HAP-1 (cell line): Measurements from ENCODE around the gene MCTP1.

Experiments
- DNase-seq, 2 experiments: peaks; one replicate each; pipeline ENCODE4 v3.0.0-alpha.2; 2016 to 2020; ENCODE audit warnings: low spot score in 2 of 2
- H3K27me3 ChIP-seq: fragments of 250-450 bp; sonication (Bioruptor Pico); 2 replicates; pipeline ENCODE4 v1.5.1; 2020; ENCODE audit warnings: low read depth, mild to moderate bottlenecking, moderate library complexity
- H3K36me3 ChIP-seq: fragments of 250-450 bp; sonication (Bioruptor Pico); replicated peaks from 2 replicates; pipeline ENCODE4 v1.5.1; 2020; ENCODE audit warnings: mild to moderate bottlenecking
- H3K4me1 ChIP-seq: fragments of 250-450 bp; sonication (Bioruptor Pico); 2 replicates; pipeline ENCODE4 v1.5.1; 2020; ENCODE audit warnings: mild to moderate bottlenecking
- H3K4me3 ChIP-seq: fragments of 250-450 bp; sonication (Bioruptor Pico); 2 replicates; pipeline ENCODE4 v1.5.1; 2020; ENCODE audit warnings: mild to moderate bottlenecking, moderate library complexity
- H3K9me3 ChIP-seq: fragments of 250-450 bp; sonication (Bioruptor Pico); 2 replicates; pipeline ENCODE4 v1.5.1; 2020; ENCODE audit warnings: mild to moderate bottlenecking, moderate library complexity
- in situ Hi-C: fragments of 300-500 bp; cut with MboI; formaldehyde crosslinking; loops from 3 replicates; pipeline ENCODE4 v1.14.3; 2020; ENCODE audit warnings: low sequenced_read_pairs, inconsistent platforms, mixed read lengths

The MCTP1 gene

DNA sequence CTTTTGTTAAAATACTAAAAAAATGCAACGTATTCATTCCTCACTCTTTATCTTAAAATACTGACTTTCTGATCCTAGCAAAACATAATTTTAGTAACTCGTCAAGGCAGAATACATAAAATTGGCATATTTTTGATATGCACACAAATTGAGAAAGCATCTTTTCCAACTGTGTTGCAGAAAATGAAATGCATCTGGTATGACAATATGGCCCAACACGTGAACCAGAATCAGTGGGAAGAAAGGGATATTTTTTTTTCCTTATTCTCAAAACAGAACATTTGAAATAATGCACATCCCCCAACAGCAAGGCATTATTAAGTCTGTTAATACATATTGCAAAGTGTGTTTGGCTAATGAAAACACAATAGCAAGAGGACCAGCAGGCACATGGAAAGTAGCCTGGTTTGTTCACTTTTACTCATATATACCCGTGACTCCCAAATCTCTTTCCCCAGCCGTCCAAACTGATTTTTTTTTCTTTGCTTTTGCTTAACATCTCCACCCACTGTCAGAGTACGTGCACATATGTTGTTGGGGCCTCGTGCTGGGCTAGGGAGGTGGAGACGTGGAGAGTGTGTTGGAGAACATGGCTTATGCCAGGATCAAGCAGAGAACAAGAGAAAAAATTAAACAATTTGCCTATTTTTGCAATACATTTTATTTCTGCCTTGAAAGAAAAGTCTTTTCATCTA is 4.3 kb downstream of the MCTP1 start:
- in situ Hi-C loops, result no loop called here
- Histone ChIP-seq H3K36me3 (no peaks in the 10 kb centered on the region), H3K27me3 (peaks cover 46% of the 10 kb centered on the region), H3K9me3 (no peaks in the 10 kb centered on the region), H3K4me1 (no peaks in the 10 kb centered on the region), H3K4me3 (no peak overlapping the region)
- no peak for DNase-seq

DNA sequence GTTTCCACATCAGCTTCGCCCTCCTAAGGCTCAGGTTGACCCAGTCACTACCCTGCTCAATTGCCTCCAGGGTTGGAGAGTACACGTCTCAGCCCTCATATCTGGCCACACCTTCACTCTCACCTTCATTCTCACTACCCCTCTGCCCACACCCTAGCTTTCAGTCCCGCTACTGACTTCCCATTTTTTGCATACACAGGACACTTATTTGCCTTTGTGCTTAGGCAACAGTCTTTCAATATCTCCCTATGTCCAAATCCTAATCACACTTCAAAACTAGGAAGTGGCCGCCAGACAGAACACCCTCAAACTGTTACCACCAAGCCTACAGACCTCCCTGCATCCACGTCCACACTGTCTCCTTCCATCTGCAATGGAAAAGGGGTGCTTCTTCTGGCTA is 10.9 kb downstream of the MCTP1 start:
- Histone ChIP-seq H3K27me3 (peaks cover 13% of the 10 kb centered on the region), H3K4me1 (no peaks in the 10 kb centered on the region; the same call in 1 of the 2 replicates), H3K9me3 (no peaks in the 10 kb centered on the region), H3K4me3 (no peak overlapping the region), H3K36me3 (no peaks in the 10 kb centered on the region)
- no peak for DNase-seq
- in situ Hi-C loops, result loop anchor here (25.0 kb wide), 1 partner anchor 312 kb away; no protein-coding TSS in a partner anchor

DNA sequence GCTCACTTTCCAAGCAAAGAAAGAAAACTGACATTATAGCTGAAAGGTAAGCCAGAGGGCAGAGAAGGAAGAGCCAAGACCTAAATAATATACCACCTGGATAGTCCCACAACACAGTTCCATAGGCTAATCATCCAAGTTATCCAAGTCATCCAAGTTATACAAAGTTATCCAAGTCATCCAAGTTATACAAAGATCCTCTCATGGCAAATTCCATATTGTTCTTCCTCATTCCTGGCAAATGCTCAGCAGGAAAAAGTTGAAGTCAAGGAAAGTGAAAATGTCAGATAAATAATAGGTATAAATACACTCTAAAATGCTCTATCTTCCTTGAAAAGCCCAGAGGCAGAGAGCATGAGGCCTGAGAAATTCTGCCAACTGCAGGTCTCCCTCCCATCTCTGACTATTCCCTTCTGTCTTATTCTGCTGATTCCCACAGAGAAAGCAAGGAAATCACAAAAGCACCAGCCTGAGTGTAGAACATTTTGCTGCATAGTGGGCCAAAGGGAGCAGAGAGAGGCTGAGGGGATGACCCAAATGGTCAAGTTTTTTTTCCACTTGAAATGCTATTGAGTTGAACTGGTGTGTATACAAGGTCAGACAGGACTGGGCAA is 12.5 kb downstream of the MCTP1 start:
- Histone ChIP-seq H3K27me3 (peaks cover 18% of the 10 kb centered on the region), H3K9me3 (no peaks in the 10 kb centered on the region), H3K4me3 (no peak overlapping the region), H3K36me3 (no peaks in the 10 kb centered on the region), H3K4me1 (no peaks in the 10 kb centered on the region; the same call in 1 of the 2 replicates)
- DNase-seq, result no peak
- in situ Hi-C loops, result loop anchor here (25.0 kb wide), 1 partner anchor 310 kb away; no protein-coding TSS in a partner anchor

DNA sequence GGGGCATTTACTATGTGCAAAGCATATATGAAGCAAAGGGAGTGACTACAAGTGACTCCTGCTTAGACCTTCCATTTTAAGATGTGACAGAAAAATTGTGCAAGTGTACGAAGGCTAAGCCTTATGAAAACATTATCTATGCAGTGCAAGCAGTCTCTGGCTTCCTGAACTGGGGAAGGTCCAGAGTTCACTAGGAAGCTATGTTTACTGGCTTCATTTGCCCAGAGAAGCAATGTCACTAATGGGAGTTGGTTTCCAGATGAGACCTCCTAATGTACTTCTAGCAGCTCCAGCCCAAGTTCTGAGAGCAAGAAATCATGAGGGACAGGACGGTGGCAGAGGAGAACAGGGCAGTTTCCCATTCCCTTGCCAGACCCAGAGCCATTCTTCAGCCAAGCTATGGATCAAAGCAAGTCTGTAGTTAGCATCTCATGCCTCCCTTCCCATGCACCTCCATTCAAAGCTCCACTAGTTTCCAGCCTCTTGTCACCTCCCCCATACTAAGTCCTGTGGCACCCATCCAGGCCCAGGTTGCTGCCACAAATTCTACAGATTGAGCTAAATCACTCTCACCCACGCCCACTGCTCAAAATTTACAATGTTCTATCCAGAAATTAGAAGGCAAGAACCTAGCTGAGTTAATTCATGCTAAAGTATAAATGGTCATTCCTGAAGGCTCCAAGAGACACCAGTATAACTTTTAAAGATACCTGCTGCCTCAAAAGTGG is 21.8 kb downstream of the MCTP1 start:
- no peak overlapping the region for H3K4me3 ChIP-seq
- H3K27me3 ChIP-seq, result peaks cover 11% of the 10 kb centered on the region
- no peaks in the 10 kb centered on the region for H3K9me3 ChIP-seq
- no peak for DNase-seq
- in situ Hi-C loops, result loop anchor here (25.0 kb wide), 1 partner anchor 301 kb away; no protein-coding TSS in a partner anchor
- peaks cover 7% of the 10 kb centered on the region for H3K4me1 ChIP-seq
- no peaks in the 10 kb centered on the region for H3K36me3 ChIP-seq

DNA sequence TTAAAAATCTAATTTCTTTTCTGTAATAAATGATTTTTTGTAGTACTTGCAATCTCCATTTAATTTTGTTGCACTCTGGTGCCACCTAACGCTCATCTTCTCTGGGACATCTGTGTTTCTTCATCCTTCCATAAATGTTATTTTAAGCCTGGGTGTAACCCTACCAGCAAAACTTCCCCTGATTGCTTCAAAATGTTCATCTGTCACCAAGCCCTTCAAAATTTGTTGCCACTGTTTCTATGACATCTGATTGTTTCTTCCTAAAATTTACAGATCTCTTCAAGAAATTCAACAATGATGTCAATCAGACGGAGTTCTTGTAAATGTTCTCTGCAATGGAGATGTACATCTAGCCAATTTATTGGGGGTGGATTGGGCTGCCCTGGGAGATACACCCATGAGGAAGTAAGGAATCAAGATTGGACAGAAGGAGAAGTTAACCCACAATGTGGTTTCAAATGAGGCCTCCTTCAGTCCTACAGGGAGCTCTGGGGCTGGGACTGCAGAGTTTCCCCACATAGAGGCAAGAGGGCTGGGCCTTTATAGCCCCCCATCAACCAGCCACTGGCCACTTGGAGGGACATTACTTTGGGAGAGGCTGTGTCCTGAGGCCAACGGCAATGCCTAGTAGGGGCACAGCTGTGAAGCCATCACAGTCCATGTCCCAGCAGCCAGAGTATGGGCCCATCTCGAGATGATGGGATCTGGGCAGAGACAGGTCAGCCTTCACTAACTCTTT is 23.3 kb downstream of the MCTP1 start:
- Histone ChIP-seq H3K9me3 (no peaks in the 10 kb centered on the region), H3K4me3 (no peak overlapping the region), H3K36me3 (no peaks in the 10 kb centered on the region), H3K4me1 (peaks cover 7% of the 10 kb centered on the region), H3K27me3 (peaks cover 2% of the 10 kb centered on the region)
- in situ Hi-C loops, result loop anchor here (25.0 kb wide), 1 partner anchor 299 kb away; no protein-coding TSS in a partner anchor
- DNase-seq, result peak in 1 of 2 experiments; percentile 37

DNA sequence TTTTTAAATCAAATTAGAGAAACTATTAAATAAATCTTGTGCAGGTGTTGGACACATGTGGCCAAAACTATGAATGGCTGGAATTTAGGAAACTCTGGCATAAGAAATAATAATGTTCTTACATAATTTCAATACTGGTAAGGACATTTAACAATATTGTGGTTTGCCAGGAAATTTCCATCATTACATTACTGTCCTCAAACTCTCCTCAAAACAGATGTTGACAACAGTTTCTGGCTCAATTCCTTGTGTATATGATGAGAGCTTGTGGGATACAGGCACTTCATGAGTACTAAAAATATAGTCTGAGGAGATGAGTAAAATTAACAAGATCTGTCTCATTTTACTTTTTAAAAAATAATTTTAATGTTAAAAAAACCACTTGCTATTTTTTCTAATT is 27.9 kb downstream of the MCTP1 start:
- H3K4me1 ChIP-seq, result no peaks in the 10 kb centered on the region
- in situ Hi-C loops, result loop anchor here (25.0 kb wide), 1 partner anchor 295 kb away; no protein-coding TSS in a partner anchor
- H3K9me3 ChIP-seq, result no peaks in the 10 kb centered on the region
- no peak overlapping the region for H3K4me3 ChIP-seq
- no peaks in the 10 kb centered on the region for H3K36me3 ChIP-seq
- no peak for DNase-seq
- H3K27me3 ChIP-seq, result peaks cover 2% of the 10 kb centered on the region

DNA sequence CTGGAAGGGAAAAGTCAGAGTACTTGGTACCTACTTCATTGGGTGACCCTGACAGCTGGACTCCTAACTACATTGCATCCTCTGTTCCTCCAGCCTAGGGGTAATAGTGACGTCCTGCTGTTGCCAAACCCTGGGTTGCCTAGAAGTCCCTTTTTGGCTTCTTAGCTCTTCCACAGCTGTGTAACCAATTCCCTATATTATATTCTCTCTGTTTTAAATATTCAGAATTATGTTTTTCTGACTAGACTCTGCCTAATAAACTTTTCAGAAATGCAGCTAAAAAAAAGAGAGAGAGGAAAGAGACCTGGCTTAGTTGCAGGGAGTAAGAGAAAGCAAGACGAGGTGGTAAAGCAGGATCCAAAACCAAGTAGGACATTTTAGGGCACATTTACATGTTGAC is 28.4 kb downstream of the MCTP1 start:
- in situ Hi-C loops, result loop anchor here (25.0 kb wide), 1 partner anchor 294 kb away; no protein-coding TSS in a partner anchor
- no peaks in the 10 kb centered on the region for H3K36me3 ChIP-seq
- no peaks in the 10 kb centered on the region for H3K4me1 ChIP-seq
- H3K4me3 ChIP-seq, result no peak overlapping the region
- H3K27me3 ChIP-seq, result peaks cover 2% of the 10 kb centered on the region
- no peaks in the 10 kb centered on the region for H3K9me3 ChIP-seq
- no peak for DNase-seq

DNA sequence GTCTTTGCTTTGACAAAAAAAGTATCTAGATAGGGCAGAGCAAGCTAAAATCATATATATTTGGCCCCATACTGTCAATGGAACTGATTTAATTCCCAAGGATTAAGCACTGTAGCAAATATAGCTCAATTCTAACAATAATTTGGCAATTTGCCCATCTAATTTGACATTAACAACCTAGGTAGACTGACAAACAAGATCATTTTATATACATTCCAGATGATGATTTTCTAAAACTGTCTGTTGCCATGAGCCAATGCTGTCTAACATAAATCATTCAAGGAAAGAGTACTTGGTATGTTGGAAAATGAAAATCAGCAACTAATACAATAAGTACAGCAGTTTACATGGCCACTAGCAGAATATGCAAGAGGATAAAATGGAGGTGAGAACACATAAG is 32.1 kb downstream of the MCTP1 start:
- in situ Hi-C loops, result loop anchor here (25.0 kb wide), 1 partner anchor 290 kb away; no protein-coding TSS in a partner anchor
- Histone ChIP-seq H3K27me3 (no peaks in the 10 kb centered on the region; the same call in 1 of the 2 replicates), H3K4me3 (no peak overlapping the region), H3K36me3 (no peaks in the 10 kb centered on the region), H3K9me3 (no peaks in the 10 kb centered on the region), H3K4me1 (no peaks in the 10 kb centered on the region)
- DNase-seq, result no peak

DNA sequence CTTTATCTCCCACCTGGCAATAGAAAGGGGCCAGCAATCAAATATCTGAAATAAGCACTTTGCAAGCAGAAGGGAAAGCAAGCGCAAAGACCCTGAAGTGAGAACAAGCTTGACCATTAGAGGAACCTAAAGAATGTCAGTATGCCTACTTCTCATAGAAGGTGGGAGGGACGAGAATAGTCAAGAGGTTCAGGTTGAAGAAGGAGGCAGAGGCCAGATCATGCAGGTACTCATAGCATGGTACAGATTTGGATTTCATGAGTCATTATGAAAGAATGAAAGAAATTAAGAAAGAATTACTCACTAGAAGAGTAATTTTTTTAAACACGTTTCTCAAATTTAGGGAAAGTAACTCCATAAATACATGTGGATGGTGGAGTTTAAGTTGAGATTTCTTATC is 33.7 kb downstream of the MCTP1 start:
- in situ Hi-C loops, result loop anchor here (25.0 kb wide), 1 partner anchor 289 kb away; no protein-coding TSS in a partner anchor
- Histone ChIP-seq H3K9me3 (no peaks in the 10 kb centered on the region), H3K27me3 (no peaks in the 10 kb centered on the region; the same call in 1 of the 2 replicates)

DNA sequence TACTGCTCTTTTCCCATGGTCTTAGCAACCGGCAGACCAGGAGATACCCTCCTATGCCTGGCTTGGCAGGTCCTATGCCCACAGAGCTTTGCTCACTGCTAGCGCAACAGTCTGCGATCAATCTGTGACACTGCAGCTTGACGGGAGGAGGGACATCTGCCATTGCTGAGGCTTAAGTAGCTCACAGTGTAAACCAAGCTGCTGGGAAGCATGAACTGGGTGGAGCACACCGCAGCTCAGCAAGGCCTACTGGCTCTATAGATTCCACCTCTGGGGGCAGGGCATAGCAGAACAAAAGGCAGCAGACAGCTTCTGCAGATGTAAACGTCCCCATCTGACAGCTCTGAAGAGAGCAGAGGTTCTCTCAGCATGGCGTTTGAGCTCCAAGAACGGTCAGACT is 40.4 kb downstream of the MCTP1 start:
- H3K4me3 ChIP-seq, result no peak overlapping the region
- no peaks in the 10 kb centered on the region for H3K36me3 ChIP-seq
- H3K27me3 ChIP-seq, result no peaks in the 10 kb centered on the region
- no peaks in the 10 kb centered on the region for H3K4me1 ChIP-seq
- in situ Hi-C loops, result no loop called here
- H3K9me3 ChIP-seq, result no peaks in the 10 kb centered on the region
- DNase-seq, result no peak

More for the DNA sequence above, 33.7 kb downstream of the MCTP1 start:
- no peak overlapping the region for H3K4me3 ChIP-seq
- no peak for DNase-seq
- no peaks in the 10 kb centered on the region for H3K36me3 ChIP-seq
- no peaks in the 10 kb centered on the region for H3K4me1 ChIP-seq

DNA sequence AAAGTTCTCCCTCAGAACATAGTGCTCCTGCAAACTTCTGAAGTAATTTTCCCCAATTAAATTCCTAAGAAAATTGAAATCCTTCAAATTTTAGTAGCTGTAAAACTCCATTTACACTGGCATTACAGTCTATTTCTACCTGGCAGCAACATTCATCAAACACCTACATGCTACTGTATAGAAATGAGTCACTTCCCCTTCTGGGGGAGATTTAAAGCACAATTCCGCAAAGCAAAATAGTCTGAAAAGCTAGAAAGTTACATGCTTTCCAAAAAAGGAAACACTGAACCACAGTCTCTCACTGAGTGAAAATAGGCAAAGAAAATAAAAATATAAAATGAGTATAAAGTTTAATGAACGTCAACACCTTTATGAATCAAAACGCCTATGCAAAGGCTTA is 43.3 kb downstream of the MCTP1 start:
- in situ Hi-C loops, result no loop called here
- no peak overlapping the region for H3K4me3 ChIP-seq
- H3K27me3 ChIP-seq, result no peaks in the 10 kb centered on the region
- no peak for DNase-seq
- no peaks in the 10 kb centered on the region for H3K9me3 ChIP-seq
- no peaks in the 10 kb centered on the region for H3K4me1 ChIP-seq
- H3K36me3 ChIP-seq, result no peaks in the 10 kb centered on the region

DNA sequence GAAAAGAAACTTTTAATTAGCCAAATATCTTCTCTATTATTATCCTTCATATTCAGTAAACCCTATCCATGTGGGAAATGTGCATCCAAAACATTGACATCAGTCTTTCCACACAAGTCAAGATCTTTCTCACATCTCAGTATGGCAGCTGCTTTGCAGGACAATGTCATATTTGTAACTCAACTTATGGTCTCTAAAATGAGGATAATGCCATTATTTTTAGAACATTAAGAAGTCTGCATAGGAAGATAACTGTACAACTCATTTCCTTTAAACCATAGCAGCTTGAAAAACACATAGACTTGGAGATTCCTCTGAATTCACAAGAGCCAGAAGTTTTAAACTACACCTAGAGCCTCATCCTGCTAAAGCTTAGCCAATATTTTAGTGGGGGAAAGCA is 43.7 kb downstream of the MCTP1 start:
- no peaks in the 10 kb centered on the region for H3K9me3 ChIP-seq
- DNase-seq, result no peak
- no peaks in the 10 kb centered on the region for H3K27me3 ChIP-seq
- H3K4me1 ChIP-seq, result no peaks in the 10 kb centered on the region
- in situ Hi-C loops, result no loop called here
- no peaks in the 10 kb centered on the region for H3K36me3 ChIP-seq
- no peak overlapping the region for H3K4me3 ChIP-seq

DNA sequence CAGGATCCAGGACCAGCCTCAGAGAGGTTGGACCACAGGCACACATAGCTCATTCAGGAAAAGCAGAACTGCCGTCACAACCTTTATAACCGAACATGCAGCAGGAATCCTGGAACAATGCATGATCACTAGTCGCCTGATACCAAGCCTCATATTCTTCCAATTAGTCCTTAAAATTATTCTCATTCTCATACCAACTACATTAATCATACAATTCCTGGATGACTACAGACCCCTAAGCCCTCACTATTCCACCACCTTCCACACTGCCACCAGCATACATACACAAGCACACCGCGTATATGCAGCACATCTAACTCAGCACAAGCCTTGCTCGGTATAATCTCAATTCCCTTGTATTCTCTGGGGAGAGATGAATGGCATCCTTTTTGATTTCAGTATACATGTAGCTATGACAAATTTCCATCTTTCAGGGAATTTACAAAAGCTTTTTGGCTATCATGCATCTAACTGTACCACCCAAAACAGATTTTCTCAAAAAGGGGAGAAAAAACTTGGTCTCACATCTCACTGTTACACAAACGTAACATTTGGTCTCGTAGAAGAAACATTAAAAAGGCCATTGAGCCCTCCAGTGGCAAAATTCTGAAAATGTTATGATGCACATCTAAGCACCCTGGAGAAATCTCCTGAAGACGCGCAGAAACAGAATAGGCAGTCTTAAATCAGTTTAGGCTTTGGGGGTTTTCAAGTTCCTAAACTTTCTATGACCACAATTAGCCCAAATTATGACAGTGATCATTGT is 46.2 kb downstream of the MCTP1 start:
- no peaks in the 10 kb centered on the region for H3K9me3 ChIP-seq
- no peaks in the 10 kb centered on the region for H3K4me1 ChIP-seq
- in situ Hi-C loops, result no loop called here
- no peak for DNase-seq
- no peak overlapping the region for H3K4me3 ChIP-seq
- H3K36me3 ChIP-seq, result no peaks in the 10 kb centered on the region
- H3K27me3 ChIP-seq, result no peaks in the 10 kb centered on the region
